GM12892 (cell line): ENCODE data around the gene FAM180B.

Experiments
- POLR2A ChIP-seq: IDR thresholded peaks from 2 replicates; pipeline ENCODE4 v1.6.1; 2011; ENCODE audit warnings: low read depth, low read length, control low read depth
- POLR2AphosphoS5 ChIP-seq: IDR thresholded peaks from 2 replicates; pipeline ENCODE4 v1.6.1; 2011; ENCODE audit warnings: low read depth, low read length, control low read depth
- TAF1 ChIP-seq: IDR thresholded peaks from 2 replicates; pipeline ENCODE4 v1.6.1; 2011; ENCODE audit warnings: low read depth, mild to moderate bottlenecking, control low read depth, low read length, borderline replicate concordance

DNA sequence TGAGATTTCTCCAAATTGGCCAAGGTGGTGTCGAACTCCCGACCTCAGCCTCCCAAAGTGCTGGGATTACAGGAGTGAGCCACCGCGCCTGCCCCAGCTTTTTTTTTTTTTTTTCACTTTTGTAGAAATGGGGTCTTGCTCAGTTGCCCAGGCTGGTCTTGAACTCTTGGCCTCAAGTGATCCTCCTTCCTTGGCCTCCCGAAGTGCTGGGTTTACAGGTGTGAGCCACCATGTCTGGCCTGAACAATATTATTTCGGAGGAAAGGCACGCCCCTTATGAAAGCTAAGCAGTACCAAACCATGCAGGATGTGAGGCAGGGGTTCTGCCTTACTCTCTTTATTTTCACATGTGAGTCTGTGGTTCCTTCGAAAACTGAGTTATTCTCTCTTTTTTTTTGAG, 39.8 kb downstream of the FAM180B start:
- TF ChIP-seq POLR2AphosphoS5 (no peak), TAF1 (no peak), POLR2A (no peak)
